HG02852 (cell line): Measurements from ENCODE around the gene PLD6.
"Not testable (repeated sequence)": the region's sequence is repeated elsewhere in the genome, so short reads cannot be mapped to it uniquely, and the experiment has no call there.

Source experiments
- ATAC-seq: cut with Tn5 transposase; IDR thresholded peaks from one replicate; pipeline ENCODE4 v1.9.1; 2021; ENCODE audit warnings: mild to moderate bottlenecking, moderate library complexity; ENCODE audit not compliant: unreplicated experiment

The PLD6 gene

GRCh38 chr17:17201271-17201670 lies 4.9 kb downstream of the PLD6 start:
- no peak for ATAC-seq

- ATAC-seq = no peak
These were observed 5.3 kb downstream of the PLD6 start for GRCh38 chr17:17200831-17201230.

GRCh38 chr17:17200311-17200710 lies 5.8 kb downstream of the PLD6 start:
- no peak for ATAC-seq

- ATAC-seq = no peak
These were observed 7.9 kb downstream of the PLD6 start for GRCh38 chr17:17198281-17198680.

GRCh38 chr17:17196776-17197175 lies 9.4 kb downstream of the PLD6 start:
- ATAC-seq = no peak

- not testable (repeated sequence) for ATAC-seq
These were observed 10.7 kb downstream of the PLD6 start for GRCh38 chr17:17195466-17195865.

- no peak for ATAC-seq
These were observed 14.2 kb downstream of the PLD6 start for GRCh38 chr17:17191961-17192381.

GRCh38 chr17:17191346-17191792 lies 14.8 kb downstream of the PLD6 start:
- ATAC-seq = no peak

- ATAC-seq = no peak
These were observed 15.9 kb downstream of the PLD6 start for GRCh38 chr17:17190188-17190587.

GRCh38 chr17:17189559-17189958 lies 16.6 kb downstream of the PLD6 start:
- ATAC-seq = no peak

- ATAC-seq = no peak
These were observed 17.5 kb downstream of the PLD6 start for GRCh38 chr17:17188586-17188985.

GRCh38 chr17:17186551-17187505 lies 19.3 kb downstream of the PLD6 start:
- no peak for ATAC-seq

- peak; percentile 70 for ATAC-seq
These were observed 20.1 kb downstream of the PLD6 start for GRCh38 chr17:17186051-17186450.

- not testable (repeated sequence) for ATAC-seq
These were observed 21.0 kb downstream of the PLD6 start for GRCh38 chr17:17184985-17185757.

GRCh38 chr17:17183744-17184143 lies 22.4 kb downstream of the PLD6 start:
- no peak for ATAC-seq

GRCh38 chr17:17182598-17183136 lies 23.5 kb downstream of the PLD6 start:
- no peak for ATAC-seq

- no peak for ATAC-seq
These were observed 24.2 kb downstream of the PLD6 start for GRCh38 chr17:17181666-17182597.

- no peak for ATAC-seq
These were observed 25.2 kb downstream of the PLD6 start for GRCh38 chr17:17180741-17181525.

- no peak for ATAC-seq
These were observed 26.0 kb downstream of the PLD6 start for GRCh38 chr17:17180141-17180603.
